Measurements from ENCODE around the gene FUCA2. TPM values are rescaled to one million over a fixed set of nuclear protein-coding genes. Genes with fewer than 3 reads are reported as not detected.

Gene FUCA2
- total RNA-seq, 1 experiment from 2014 or later, result 48.5 TPM

DNA sequence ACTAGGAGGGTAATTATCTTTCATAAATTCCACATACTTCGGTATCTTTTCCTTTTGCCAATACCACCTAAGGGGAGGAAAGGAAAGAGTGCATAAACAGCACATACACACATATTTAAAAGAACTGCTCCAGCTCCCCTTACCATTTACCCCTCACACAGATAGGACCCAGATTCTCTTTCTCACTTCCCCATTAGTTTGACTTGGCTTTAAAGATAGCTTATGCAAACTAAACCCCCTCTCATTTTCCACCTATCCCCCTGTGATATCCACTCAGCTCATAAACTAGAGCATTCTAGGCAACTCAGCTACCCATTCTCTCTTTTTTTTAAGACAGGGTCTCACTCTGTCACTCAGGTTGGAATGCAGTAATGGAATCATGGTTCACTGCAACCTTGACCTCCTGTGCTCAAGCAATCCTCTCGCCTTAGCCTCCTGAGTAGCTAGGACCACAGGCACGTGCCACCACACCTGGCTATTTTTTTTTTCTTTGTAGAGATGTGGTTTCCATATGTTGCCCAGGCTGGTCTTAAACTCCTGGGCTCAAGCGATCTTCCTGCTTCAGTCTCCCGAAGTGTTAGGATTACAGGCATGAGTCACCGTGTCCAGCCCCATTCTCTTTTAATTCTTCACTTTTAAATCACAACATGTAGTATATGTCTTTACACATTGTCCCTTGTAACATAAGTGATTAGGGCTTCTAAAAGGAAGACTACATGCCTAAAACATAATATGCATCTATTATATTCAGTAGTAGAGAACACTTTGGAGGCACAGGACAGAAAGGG lies 4.0 kb downstream of the FUCA2 start (continued):
- no peak for TF ChIP-seq NR1H2 (CRISPR knock-in tag; IDR thresholded peaks at IDR 0.05)

- POLR2A ChIA-PET, result no interaction called here
Observed at GRCh38 chr6:143506620-143507019, 4.9 kb downstream of the FUCA2 start.

More at GRCh38 chr6:143506620-143507019, 4.9 kb downstream of the FUCA2 start:
- Mint-ChIP-seq H3K36me3 (peaks cover 23% of the 10 kb centered on the region), H3K4me1 (peaks cover 6% of the 10 kb centered on the region), H3K4me3 (no peak overlapping the region), H3K27me3 (ENCODE audit: low read depth) (no peaks in the 10 kb centered on the region), H3K9me3 (no peaks in the 10 kb centered on the region), H3K27ac (no peak overlapping the region)
- DNase-seq (ENCODE audit: low spot score), result no peak
- CTCF ChIA-PET, result no interaction called here
- ATAC-seq, result no peak
- TF ChIP-seq USF1 (CRISPR knock-in tag; IDR thresholded peaks at IDR 0.05), result no peak
- no peak for TF ChIP-seq E2F1 (CRISPR knock-in tag; IDR thresholded peaks at IDR 0.05)
- TF ChIP-seq KAT7 (CRISPR knock-in tag; IDR thresholded peaks at IDR 0.05; ENCODE audit: borderline replicate concordance), result no peak
- no peak for TF ChIP-seq CTCF (IDR thresholded peaks at IDR 0.05)
- no peak for TF ChIP-seq ZMAT4 (CRISPR knock-in tag; IDR thresholded peaks at IDR 0.05)
- TF ChIP-seq RELA (CRISPR knock-in tag; IDR thresholded peaks at IDR 0.05; ENCODE audit: borderline replicate concordance), result no peak
- no peak for TF ChIP-seq TEAD1 (CRISPR knock-in tag; IDR thresholded peaks at IDR 0.05)
- TF ChIP-seq, protein P1, sequence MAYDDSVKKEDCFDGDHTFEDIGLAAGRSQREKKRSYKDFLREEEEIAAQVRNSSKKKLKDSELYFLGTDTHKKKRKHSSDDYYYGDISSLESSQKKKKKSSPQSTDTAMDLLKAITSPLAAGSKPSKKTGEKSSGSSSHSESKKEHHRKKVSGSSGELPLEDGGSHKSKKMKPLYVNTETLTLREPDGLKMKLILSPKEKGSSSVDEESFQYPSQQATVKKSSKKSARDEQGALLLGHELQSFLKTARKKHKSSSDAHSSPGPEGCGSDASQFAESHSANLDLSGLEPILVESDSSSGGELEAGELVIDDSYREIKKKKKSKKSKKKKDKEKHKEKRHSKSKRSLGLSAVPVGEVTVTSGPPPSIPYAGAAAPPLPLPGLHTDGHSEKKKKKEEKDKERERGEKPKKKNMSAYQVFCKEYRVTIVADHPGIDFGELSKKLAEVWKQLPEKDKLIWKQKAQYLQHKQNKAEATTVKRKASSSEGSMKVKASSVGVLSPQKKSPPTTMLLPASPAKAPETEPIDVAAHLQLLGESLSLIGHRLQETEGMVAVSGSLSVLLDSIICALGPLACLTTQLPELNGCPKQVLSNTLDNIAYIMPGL (CRISPR knock-in tag; IDR thresholded peaks at IDR 0.05), result no peak
- no peak for TF ChIP-seq NR1H2 (CRISPR knock-in tag; IDR thresholded peaks at IDR 0.05)
- TF ChIP-seq NR2C2 (CRISPR knock-in tag; IDR thresholded peaks at IDR 0.05), result no peak
- TF ChIP-seq NFYB (CRISPR knock-in tag; conservative IDR thresholded peaks at IDR 0.05; ENCODE audit: low read depth), result no peak
- TF ChIP-seq ZNF138 (CRISPR knock-in tag; conservative IDR thresholded peaks at IDR 0.05), result no peak
- TF ChIP-seq, protein P2, sequence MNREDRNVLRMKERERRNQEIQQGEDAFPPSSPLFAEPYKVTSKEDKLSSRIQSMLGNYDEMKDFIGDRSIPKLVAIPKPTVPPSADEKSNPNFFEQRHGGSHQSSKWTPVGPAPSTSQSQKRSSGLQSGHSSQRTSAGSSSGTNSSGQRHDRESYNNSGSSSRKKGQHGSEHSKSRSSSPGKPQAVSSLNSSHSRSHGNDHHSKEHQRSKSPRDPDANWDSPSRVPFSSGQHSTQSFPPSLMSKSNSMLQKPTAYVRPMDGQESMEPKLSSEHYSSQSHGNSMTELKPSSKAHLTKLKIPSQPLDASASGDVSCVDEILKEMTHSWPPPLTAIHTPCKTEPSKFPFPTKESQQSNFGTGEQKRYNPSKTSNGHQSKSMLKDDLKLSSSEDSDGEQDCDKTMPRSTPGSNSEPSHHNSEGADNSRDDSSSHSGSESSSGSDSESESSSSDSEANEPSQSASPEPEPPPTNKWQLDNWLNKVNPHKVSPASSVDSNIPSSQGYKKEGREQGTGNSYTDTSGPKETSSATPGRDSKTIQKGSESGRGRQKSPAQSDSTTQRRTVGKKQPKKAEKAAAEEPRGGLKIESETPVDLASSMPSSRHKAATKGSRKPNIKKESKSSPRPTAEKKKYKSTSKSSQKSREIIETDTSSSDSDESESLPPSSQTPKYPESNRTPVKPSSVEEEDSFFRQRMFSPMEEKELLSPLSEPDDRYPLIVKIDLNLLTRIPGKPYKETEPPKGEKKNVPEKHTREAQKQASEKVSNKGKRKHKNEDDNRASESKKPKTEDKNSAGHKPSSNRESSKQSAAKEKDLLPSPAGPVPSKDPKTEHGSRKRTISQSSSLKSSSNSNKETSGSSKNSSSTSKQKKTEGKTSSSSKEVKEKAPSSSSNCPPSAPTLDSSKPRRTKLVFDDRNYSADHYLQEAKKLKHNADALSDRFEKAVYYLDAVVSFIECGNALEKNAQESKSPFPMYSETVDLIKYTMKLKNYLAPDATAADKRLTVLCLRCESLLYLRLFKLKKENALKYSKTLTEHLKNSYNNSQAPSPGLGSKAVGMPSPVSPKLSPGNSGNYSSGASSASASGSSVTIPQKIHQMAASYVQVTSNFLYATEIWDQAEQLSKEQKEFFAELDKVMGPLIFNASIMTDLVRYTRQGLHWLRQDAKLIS (CRISPR knock-in tag; IDR thresholded peaks at IDR 0.05; ENCODE audit: borderline replicate concordance), result no peak
- no peak for TF ChIP-seq CREB1 (CRISPR knock-in tag; IDR thresholded peaks at IDR 0.05)
- TF ChIP-seq, protein P3, sequence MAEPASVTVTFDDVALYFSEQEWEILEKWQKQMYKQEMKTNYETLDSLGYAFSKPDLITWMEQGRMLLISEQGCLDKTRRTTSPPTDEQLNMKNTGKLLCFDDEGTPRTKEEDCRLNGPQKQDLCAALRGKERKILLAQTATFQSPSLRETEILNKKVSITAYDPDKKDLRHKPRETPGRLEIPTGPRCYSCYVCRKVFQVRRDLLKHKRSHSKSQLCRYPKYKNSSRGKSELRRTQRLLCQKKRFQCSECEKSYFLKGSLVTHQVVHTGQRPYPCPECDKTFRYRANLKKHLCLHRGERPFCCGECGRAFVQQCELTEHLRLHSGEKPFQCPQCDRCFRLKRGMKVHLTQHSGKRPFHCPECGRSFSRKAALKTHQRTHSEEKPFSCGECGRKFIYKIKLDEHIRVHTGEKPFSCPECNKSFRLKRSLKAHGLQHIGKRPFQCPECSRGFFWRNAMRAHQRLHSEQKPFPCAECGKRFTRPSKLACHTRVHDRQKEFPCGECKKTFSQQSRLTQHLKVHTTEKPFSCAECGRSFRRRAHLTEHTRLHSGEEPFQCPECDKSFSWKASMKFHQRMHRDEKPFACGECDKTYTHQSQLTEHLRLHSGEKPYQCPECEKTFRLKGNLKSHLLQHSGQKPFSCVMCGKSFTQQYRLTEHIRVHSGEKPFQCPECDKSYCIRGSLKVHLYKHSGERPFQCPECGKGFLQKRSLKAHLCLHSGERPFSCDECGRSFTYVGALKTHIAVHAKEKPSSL (CRISPR knock-in tag; conservative IDR thresholded peaks at IDR 0.05), result no peak
- no peak for TF ChIP-seq SMAD3 (CRISPR knock-in tag; IDR thresholded peaks at IDR 0.05; ENCODE audit: borderline replicate concordance)
- TF ChIP-seq JUN (CRISPR knock-in tag; IDR thresholded peaks at IDR 0.05), result no peak
- TF ChIP-seq GABPB1 (CRISPR knock-in tag; IDR thresholded peaks at IDR 0.05), result no peak
- no peak for TF ChIP-seq ZNF396 (CRISPR knock-in tag; IDR thresholded peaks at IDR 0.05; ENCODE audit: borderline replicate concordance)
- TF ChIP-seq, protein P4, sequence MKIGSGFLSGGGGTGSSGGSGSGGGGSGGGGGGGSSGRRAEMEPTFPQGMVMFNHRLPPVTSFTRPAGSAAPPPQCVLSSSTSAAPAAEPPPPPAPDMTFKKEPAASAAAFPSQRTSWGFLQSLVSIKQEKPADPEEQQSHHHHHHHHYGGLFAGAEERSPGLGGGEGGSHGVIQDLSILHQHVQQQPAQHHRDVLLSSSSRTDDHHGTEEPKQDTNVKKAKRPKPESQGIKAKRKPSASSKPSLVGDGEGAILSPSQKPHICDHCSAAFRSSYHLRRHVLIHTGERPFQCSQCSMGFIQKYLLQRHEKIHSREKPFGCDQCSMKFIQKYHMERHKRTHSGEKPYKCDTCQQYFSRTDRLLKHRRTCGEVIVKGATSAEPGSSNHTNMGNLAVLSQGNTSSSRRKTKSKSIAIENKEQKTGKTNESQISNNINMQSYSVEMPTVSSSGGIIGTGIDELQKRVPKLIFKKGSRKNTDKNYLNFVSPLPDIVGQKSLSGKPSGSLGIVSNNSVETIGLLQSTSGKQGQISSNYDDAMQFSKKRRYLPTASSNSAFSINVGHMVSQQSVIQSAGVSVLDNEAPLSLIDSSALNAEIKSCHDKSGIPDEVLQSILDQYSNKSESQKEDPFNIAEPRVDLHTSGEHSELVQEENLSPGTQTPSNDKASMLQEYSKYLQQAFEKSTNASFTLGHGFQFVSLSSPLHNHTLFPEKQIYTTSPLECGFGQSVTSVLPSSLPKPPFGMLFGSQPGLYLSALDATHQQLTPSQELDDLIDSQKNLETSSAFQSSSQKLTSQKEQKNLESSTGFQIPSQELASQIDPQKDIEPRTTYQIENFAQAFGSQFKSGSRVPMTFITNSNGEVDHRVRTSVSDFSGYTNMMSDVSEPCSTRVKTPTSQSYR (CRISPR knock-in tag; IDR thresholded peaks at IDR 0.05), result no peak

Measured in WTC11 (cell line).